ENCODE measurements around the gene CDYL. TPM values are rescaled to one million over a fixed set of nuclear protein-coding genes. Genes with fewer than 3 reads are reported as not detected.

CDYL gene
- total and polyA plus RNA-seq, 2 experiments from 2014 or later, result 38.0 to 60.8 TPM

DNA sequence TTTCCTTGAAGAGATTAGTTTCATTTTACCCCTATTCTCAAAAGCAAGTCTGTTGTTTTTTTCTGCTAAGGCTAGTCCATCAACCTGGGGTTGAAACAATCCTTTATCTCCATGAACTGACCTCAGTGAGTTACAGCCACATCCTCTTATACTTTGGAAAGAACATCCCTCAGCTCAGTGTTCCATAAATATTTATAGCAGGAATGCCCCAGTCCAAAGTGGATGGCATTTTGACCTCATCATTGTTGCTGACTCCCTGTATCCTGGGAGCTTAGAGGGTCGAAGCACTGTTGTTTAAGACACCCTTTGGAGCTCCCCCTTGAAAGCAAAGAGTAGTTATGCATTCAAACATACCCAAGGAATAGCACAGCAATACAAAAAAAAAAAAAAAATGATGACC lies 16.2 kb upstream of the CDYL start:
- no peaks in the 10 kb centered on the region for H3K27me3 ChIP-seq
- H3K27ac ChIP-seq, result no peak overlapping the region
- no peak overlapping the region for H3K4me3 ChIP-seq
- no peak for DNase-seq (ENCODE audit: low read depth in 1 of 2, low spot score in 1 of 2)
- peaks cover 7% of the 10 kb centered on the region for H3K9me3 ChIP-seq (ENCODE audit: low read depth)
- no peak for TF ChIP-seq CTCF (IDR thresholded peaks at IDR 0.05; ENCODE audit: low read depth, low read length)
- H3K4me1 ChIP-seq (ENCODE audit: low read depth), result peaks cover 6% of the 10 kb centered on the region
- no peaks in the 10 kb centered on the region for H3K36me3 ChIP-seq

DNA sequence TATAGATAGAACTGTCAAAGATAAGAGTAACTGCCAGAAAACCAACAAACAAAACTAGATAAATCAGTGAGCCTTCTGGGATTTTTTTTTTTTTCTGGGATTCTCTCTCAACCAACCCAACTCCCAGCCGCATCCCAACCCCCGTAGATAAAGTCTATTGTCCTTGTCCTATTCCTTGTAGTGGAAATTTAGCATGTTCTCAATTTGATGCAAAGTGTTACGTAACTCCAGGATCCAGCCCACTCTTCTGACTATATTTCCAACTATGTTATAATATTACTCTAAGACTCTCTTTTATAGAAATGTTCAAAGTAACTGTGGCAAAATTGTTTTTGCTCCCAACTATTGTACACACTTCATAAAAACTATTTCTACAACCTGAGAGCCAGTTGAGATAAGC lies 15.4 kb upstream of the CDYL start:
- peak in 1 of 2 donors; percentile 48 for DNase-seq (ENCODE audit: low read depth in 1 of 2, low spot score in 1 of 2)
- peaks cover 7% of the 10 kb centered on the region for H3K9me3 ChIP-seq (ENCODE audit: low read depth)
- no peak overlapping the region for H3K4me3 ChIP-seq
- H3K27me3 ChIP-seq, result no peaks in the 10 kb centered on the region
- no peaks in the 10 kb centered on the region for H3K36me3 ChIP-seq
- no peak overlapping the region for H3K27ac ChIP-seq
- TF ChIP-seq CTCF (IDR thresholded peaks at IDR 0.05; ENCODE audit: low read depth, low read length), result no peak
- H3K4me1 ChIP-seq (ENCODE audit: low read depth), result peaks cover 6% of the 10 kb centered on the region

DNA sequence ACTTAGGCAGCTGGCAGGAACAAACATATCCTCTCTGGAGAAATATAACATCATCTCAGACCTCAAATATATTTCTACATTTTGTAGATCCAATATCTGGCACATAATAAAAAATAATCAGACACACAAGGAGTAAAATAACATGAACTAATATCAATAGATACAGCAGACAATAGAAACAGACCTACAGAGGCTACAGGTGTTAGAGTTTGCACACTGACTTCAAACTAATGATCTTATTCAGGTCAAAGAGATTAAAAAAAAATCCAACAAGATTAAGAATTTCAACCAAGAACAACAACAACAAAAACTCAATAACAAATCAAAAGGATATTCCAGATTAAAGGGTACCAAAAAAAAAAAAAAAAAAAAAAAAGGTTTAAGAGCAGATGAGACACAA lies 13.9 kb upstream of the CDYL start:
- no peaks in the 10 kb centered on the region for H3K27me3 ChIP-seq
- DNase-seq (ENCODE audit: low read depth in 1 of 2, low spot score in 1 of 2), result no peak
- no peak overlapping the region for H3K4me3 ChIP-seq
- TF ChIP-seq CTCF (IDR thresholded peaks at IDR 0.05; ENCODE audit: low read depth, low read length), result no peak
- peaks cover 6% of the 10 kb centered on the region for H3K4me1 ChIP-seq (ENCODE audit: low read depth)
- peaks cover 7% of the 10 kb centered on the region for H3K9me3 ChIP-seq (ENCODE audit: low read depth)
- no peak overlapping the region for H3K27ac ChIP-seq
- no peaks in the 10 kb centered on the region for H3K36me3 ChIP-seq

DNA sequence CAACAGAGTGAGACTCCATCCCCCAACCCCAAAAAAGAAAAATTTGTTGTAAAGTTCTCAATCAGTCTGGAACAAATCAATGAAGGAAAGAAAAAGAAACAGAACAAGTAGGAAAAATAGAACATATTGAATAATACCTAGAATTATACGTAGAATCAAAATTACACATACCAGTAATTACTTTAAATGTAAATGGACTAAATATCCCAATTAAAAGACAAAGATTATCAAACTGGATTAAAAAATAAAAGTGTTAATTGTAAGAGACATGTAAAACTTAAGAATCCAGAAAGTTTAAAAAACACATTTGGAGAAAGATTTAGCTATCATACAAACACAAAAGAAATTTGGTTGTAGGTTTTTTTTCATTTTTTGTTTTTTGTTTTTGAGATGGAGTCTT lies 12.3 kb upstream of the CDYL start:
- TF ChIP-seq CTCF (IDR thresholded peaks at IDR 0.05; ENCODE audit: low read depth, low read length), result no peak
- H3K27me3 ChIP-seq, result no peaks in the 10 kb centered on the region
- no peak for DNase-seq (ENCODE audit: low read depth in 1 of 2, low spot score in 1 of 2)
- no peak overlapping the region for H3K27ac ChIP-seq
- no peaks in the 10 kb centered on the region for H3K36me3 ChIP-seq
- no peak overlapping the region for H3K4me3 ChIP-seq
- H3K4me1 ChIP-seq (ENCODE audit: low read depth), result peaks cover 6% of the 10 kb centered on the region
- peaks cover 7% of the 10 kb centered on the region for H3K9me3 ChIP-seq (ENCODE audit: low read depth)

DNA sequence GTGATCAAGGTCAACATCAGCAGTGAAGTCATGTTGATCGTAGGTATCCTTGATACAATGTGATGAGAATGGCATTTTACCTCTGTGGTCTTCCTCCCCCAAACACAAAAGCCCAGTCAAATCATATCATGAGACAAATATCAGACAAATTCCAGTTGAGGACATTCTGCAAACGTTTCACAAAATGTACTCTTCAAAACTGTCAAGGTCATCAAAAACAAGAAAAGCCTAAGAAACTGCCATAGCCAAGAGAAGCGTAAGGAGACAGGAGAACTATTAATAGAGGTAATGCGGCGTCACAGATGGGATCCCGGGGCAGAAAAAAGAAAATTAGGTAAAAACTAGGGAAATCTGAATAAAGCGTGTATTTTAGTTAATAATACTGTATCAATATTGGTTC lies 7.4 kb upstream of the CDYL start:
- no peaks in the 10 kb centered on the region for H3K36me3 ChIP-seq
- no peak for DNase-seq (ENCODE audit: low read depth in 1 of 2, low spot score in 1 of 2)
- H3K4me1 ChIP-seq (ENCODE audit: low read depth), result no peaks in the 10 kb centered on the region
- peaks cover 4% of the 10 kb centered on the region for H3K9me3 ChIP-seq (ENCODE audit: low read depth)
- no peak for TF ChIP-seq CTCF (IDR thresholded peaks at IDR 0.05; ENCODE audit: low read depth, low read length)
- no peak overlapping the region for H3K4me3 ChIP-seq
- H3K27ac ChIP-seq, result no peak overlapping the region
- no peaks in the 10 kb centered on the region for H3K27me3 ChIP-seq

DNA sequence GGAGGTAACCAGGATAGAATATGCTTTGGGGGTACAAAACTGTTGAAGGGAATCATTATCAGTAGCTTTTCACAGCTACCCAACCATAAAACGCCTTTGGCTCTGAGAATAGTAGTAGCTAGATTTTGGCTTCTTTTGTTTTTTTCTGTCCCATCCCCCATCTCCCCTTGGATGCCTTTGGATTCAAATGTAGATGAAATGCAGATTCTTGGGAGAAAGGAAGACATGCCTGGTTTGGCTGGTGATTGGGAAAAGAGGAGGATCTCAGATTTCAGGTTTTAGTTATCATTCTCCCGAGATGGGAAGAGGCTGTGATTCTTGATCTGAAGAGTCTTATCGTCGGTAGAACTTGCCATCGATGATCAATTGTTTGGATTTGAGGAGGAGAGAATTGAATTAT lies 3.5 kb upstream of the CDYL start:
- H3K27me3 ChIP-seq, result no peaks in the 10 kb centered on the region
- DNase-seq (ENCODE audit: low read depth in 1 of 2, low spot score in 1 of 2), result no peak
- H3K4me3 ChIP-seq, result no peak overlapping the region
- H3K9me3 ChIP-seq (ENCODE audit: low read depth), result no peaks in the 10 kb centered on the region
- no peak overlapping the region for H3K27ac ChIP-seq
- no peaks in the 10 kb centered on the region for H3K36me3 ChIP-seq
- no peaks in the 10 kb centered on the region for H3K4me1 ChIP-seq (ENCODE audit: low read depth)
- no peak for TF ChIP-seq CTCF (IDR thresholded peaks at IDR 0.05; ENCODE audit: low read depth, low read length)

Measured in cardiac muscle cell (in vitro differentiated cells and primary cell).